Measurements from ENCODE around the gene DIS3L2. TPM values are rescaled to one million over a fixed set of nuclear protein-coding genes. Genes with fewer than 3 reads are reported as not detected.

The DIS3L2 gene
- total RNA-seq, 1 experiment from 2014 or later: 15.8 TPM

- Histone ChIP-seq H3K27me3 (ENCODE audit: low read length) (no peaks in the 10 kb centered on the region), H3K9ac (ENCODE audit: low read length) (no peak overlapping the region), H2AFZ (ENCODE audit: low read length) (no peak overlapping the region), H4K20me1 (ENCODE audit: insufficient read depth, low read depth, low read length) (no peaks in the 10 kb centered on the region), H3K9me3 (ENCODE audit: low read length) (no peaks in the 10 kb centered on the region), H3K27ac (ENCODE audit: low read length) (no peak overlapping the region), H3K79me2 (ENCODE audit: low read length) (no peaks in the 10 kb centered on the region), H3K36me3 (ENCODE audit: insufficient read depth, low read length) (no peaks in the 10 kb centered on the region), H3K4me1 (ENCODE audit: low read length) (no peaks in the 10 kb centered on the region), H3K4me3 (ENCODE audit: low read length) (no peak overlapping the region), H3K9me2 (replicated peaks; ENCODE audit: insufficient read depth, low read length) (no peaks in the 10 kb centered on the region), H3K4me2 (ENCODE audit: low read depth, low read length, poor library complexity, severe bottlenecking) (no peak overlapping the region)
- peak; percentile 17 for DNase-seq
Measured at GRCh38 chr2:232196802-232197201, 235.3 kb downstream of the DIS3L2 start.

GRCh38 chr2:232200195-232200594, 238.7 kb downstream of the DIS3L2 start:
- Histone ChIP-seq H3K4me1 (ENCODE audit: low read length) (no peaks in the 10 kb centered on the region), H3K79me2 (ENCODE audit: low read length) (no peaks in the 10 kb centered on the region), H2AFZ (ENCODE audit: low read length) (no peak overlapping the region), H3K9me3 (ENCODE audit: low read length) (no peaks in the 10 kb centered on the region), H4K20me1 (ENCODE audit: insufficient read depth, low read depth, low read length) (no peaks in the 10 kb centered on the region), H3K9me2 (replicated peaks; ENCODE audit: insufficient read depth, low read length) (no peaks in the 10 kb centered on the region), H3K36me3 (ENCODE audit: insufficient read depth, low read length) (no peaks in the 10 kb centered on the region), H3K4me2 (ENCODE audit: low read depth, low read length, poor library complexity, severe bottlenecking) (no peak overlapping the region), H3K27ac (ENCODE audit: low read length) (no peak overlapping the region), H3K4me3 (ENCODE audit: low read length) (no peak overlapping the region), H3K9ac (ENCODE audit: low read length) (no peak overlapping the region), H3K27me3 (ENCODE audit: low read length) (no peaks in the 10 kb centered on the region)
- no peak for DNase-seq

DNA sequence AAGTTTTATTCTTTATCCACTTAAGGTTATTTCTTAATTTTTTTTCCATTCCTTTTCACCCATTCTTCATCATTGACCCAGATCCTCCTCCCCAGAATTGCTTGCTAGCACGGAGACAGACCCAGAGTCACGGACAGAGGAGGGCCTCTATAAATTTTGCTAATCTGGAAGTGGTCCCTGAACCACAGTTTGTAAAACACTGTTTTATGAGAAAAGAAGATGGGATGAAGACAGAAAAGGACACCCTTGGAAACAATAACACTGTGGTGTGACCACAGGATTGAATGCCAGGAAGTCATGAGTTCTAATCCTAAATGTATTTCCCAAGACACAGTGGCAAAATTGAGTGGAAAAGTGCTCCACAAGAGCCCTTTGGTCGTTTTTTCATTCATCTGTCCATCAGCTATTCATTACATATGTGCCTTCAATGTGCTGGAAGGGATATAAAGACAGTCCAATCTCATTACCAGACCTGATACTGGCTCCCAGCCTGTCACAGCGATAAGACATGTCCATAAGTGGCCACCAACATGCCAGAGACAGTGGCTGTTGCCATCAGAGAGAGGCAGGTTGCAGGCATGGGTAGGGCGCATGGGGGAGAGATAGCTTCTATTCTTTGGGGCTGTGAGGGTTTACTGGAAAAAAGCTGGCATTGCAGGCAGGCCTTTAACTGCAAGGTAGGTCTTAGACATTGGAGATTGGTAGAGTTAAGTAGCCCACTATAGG, 241.8 kb downstream of the DIS3L2 start:
- no peak overlapping the region for H2AFZ ChIP-seq (ENCODE audit: low read length)
- H3K79me2 ChIP-seq (ENCODE audit: low read length): no peaks in the 10 kb centered on the region
- H3K4me2 ChIP-seq (ENCODE audit: low read depth, low read length, poor library complexity, severe bottlenecking): no peak overlapping the region
- H3K9ac ChIP-seq (ENCODE audit: low read length): no peak overlapping the region
- DNase-seq: no peak
- no peaks in the 10 kb centered on the region for H4K20me1 ChIP-seq (ENCODE audit: insufficient read depth, low read depth, low read length)
- H3K9me3 ChIP-seq (ENCODE audit: low read length): no peaks in the 10 kb centered on the region
- no peaks in the 10 kb centered on the region for H3K9me2 ChIP-seq (replicated peaks; ENCODE audit: insufficient read depth, low read length)
- H3K36me3 ChIP-seq (ENCODE audit: insufficient read depth, low read length): no peaks in the 10 kb centered on the region
- no peaks in the 10 kb centered on the region for H3K27me3 ChIP-seq (ENCODE audit: low read length)
- H3K4me3 ChIP-seq (ENCODE audit: low read length): no peak overlapping the region
- no peaks in the 10 kb centered on the region for H3K4me1 ChIP-seq (ENCODE audit: low read length)
- H3K27ac ChIP-seq (ENCODE audit: low read length): no peak overlapping the region

DNA sequence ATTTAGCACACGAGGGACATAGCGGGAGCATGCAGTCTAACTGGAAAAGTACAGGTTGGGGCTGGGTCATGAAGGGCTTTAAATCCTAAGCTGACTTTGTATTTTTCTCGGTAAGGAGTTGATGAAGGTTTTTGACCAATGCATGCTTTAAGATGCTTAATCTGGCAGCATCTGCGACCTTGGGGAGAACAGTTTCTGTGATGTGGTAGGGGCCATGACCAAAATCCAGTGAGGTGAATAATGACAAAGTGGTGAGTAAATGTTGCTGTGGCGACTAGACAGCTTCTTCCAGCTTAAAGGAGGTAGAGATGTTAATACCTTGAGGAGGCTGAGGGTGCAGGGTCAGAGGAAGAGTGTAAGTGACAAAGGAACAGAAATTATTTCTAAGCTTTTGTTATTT, 242.4 kb downstream of the DIS3L2 start:
- Histone ChIP-seq H4K20me1 (ENCODE audit: insufficient read depth, low read depth, low read length) (no peaks in the 10 kb centered on the region), H3K79me2 (ENCODE audit: low read length) (no peaks in the 10 kb centered on the region), H3K9ac (ENCODE audit: low read length) (no peak overlapping the region), H3K36me3 (ENCODE audit: insufficient read depth, low read length) (no peaks in the 10 kb centered on the region), H3K4me1 (ENCODE audit: low read length) (no peaks in the 10 kb centered on the region), H3K4me3 (ENCODE audit: low read length) (no peak overlapping the region), H3K9me3 (ENCODE audit: low read length) (no peaks in the 10 kb centered on the region), H3K27me3 (ENCODE audit: low read length) (no peaks in the 10 kb centered on the region), H2AFZ (ENCODE audit: low read length) (no peak overlapping the region), H3K9me2 (replicated peaks; ENCODE audit: insufficient read depth, low read length) (no peaks in the 10 kb centered on the region), H3K4me2 (ENCODE audit: low read depth, low read length, poor library complexity, severe bottlenecking) (no peak overlapping the region), H3K27ac (ENCODE audit: low read length) (no peak overlapping the region)
- DNase-seq: no peak

GRCh38 chr2:232204457-232204931, 243.0 kb downstream of the DIS3L2 start:
- H3K79me2 ChIP-seq (ENCODE audit: low read length): no peaks in the 10 kb centered on the region
- H3K9me3 ChIP-seq (ENCODE audit: low read length): no peaks in the 10 kb centered on the region
- no peaks in the 10 kb centered on the region for H4K20me1 ChIP-seq (ENCODE audit: insufficient read depth, low read depth, low read length)
- H3K4me2 ChIP-seq (ENCODE audit: low read depth, low read length, poor library complexity, severe bottlenecking): no peak overlapping the region
- no peak overlapping the region for H3K9ac ChIP-seq (ENCODE audit: low read length)
- no peak overlapping the region for H3K27ac ChIP-seq (ENCODE audit: low read length)
- no peak overlapping the region for H3K4me3 ChIP-seq (ENCODE audit: low read length)
- H2AFZ ChIP-seq (ENCODE audit: low read length): no peak overlapping the region
- H3K36me3 ChIP-seq (ENCODE audit: insufficient read depth, low read length): no peaks in the 10 kb centered on the region
- DNase-seq: no peak
- no peaks in the 10 kb centered on the region for H3K4me1 ChIP-seq (ENCODE audit: low read length)
- H3K27me3 ChIP-seq (ENCODE audit: low read length): no peaks in the 10 kb centered on the region
- H3K9me2 ChIP-seq (replicated peaks; ENCODE audit: insufficient read depth, low read length): no peaks in the 10 kb centered on the region

- Histone ChIP-seq H3K4me3 (ENCODE audit: low read length) (no peak overlapping the region), H3K9ac (ENCODE audit: low read length) (no peak overlapping the region), H4K20me1 (ENCODE audit: insufficient read depth, low read depth, low read length) (no peaks in the 10 kb centered on the region), H3K4me2 (ENCODE audit: low read depth, low read length, poor library complexity, severe bottlenecking) (no peak overlapping the region), H3K79me2 (ENCODE audit: low read length) (no peaks in the 10 kb centered on the region), H3K27ac (ENCODE audit: low read length) (no peak overlapping the region), H3K27me3 (ENCODE audit: low read length) (no peaks in the 10 kb centered on the region), H3K4me1 (ENCODE audit: low read length) (peaks cover 5% of the 10 kb centered on the region), H3K9me2 (replicated peaks; ENCODE audit: insufficient read depth, low read length) (no peaks in the 10 kb centered on the region), H2AFZ (ENCODE audit: low read length) (no peak overlapping the region), H3K36me3 (ENCODE audit: insufficient read depth, low read length) (no peaks in the 10 kb centered on the region), H3K9me3 (ENCODE audit: low read length) (no peaks in the 10 kb centered on the region)
- no peak for DNase-seq
Measured at GRCh38 chr2:232207174-232207573, 245.7 kb downstream of the DIS3L2 start.

DNA sequence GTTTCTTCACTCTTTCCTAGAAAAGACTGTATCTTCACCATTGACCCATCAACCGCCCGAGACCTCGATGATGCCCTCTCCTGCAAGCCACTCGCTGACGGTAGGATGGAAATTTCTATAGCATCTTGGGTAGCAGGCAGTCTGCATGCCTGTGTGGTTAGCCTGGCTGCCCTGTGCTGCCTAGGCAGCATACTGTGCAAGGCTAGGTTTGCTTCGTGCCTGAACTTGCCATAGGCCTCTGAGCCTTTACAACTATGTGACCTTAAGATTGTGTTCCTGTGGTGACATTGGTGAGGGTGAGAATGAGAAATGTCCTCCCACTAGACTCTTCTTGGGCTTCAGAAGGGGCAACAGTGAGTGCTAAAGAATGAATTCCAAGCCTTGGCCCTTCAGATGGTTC, 248.8 kb downstream of the DIS3L2 start:
- Histone ChIP-seq H3K27me3 (ENCODE audit: low read length) (no peaks in the 10 kb centered on the region), H3K79me2 (ENCODE audit: low read length) (no peaks in the 10 kb centered on the region), H2AFZ (ENCODE audit: low read length) (no peak overlapping the region), H3K9me3 (ENCODE audit: low read length) (no peaks in the 10 kb centered on the region), H3K4me2 (ENCODE audit: low read depth, low read length, poor library complexity, severe bottlenecking) (no peak overlapping the region), H3K27ac (ENCODE audit: low read length) (no peak overlapping the region), H3K4me1 (ENCODE audit: low read length) (peaks cover 9% of the 10 kb centered on the region), H3K4me3 (ENCODE audit: low read length) (no peak overlapping the region), H3K36me3 (ENCODE audit: insufficient read depth, low read length) (no peaks in the 10 kb centered on the region), H3K9me2 (replicated peaks; ENCODE audit: insufficient read depth, low read length) (no peaks in the 10 kb centered on the region), H4K20me1 (ENCODE audit: insufficient read depth, low read depth, low read length) (no peaks in the 10 kb centered on the region), H3K9ac (ENCODE audit: low read length) (no peak overlapping the region)
- DNase-seq: no peak

DNA sequence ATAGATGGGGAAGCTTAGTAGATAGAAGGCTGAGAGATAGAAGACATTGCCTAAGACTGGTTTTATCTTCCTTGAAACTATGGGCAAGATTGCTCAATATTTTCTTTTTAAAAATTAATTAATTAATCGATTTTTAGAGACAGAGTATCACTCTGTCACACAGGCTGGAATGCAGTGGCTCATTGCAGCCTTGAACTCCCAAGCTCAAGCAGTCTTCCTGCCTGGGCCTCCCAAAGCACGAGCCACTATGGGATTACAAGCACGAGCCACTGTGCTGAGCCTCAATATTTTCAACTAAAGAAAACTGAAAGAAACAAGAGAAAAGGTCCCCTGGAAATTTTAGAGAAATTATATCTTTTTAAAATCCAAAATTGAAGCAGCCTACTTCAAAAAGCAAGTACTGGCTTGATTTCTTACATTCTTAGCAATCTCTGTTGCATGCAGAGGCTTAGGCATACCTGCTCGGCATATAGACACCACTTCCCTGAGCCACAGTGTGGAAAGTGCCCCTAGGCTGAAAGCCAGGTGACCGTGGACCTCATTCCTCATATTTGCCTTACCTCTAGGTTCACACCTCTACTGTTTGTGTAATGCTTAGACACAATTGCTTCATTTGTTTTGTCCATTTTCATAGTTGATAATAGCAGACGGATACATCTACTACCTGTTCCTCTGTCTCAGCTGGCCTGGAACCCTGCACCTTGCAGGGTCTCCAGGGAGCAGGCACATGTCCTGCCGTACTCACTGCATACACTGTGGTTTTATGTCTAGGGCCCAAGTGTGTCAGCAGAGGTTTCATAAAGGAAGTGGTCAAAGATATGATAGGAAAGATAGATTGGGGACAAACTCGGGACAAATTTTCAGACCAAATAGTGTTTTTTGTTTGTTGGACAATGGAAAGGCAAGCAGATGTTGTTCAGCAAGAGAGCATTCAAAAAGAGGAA, 250.5 kb downstream of the DIS3L2 start:
- no peaks in the 10 kb centered on the region for H3K27me3 ChIP-seq (ENCODE audit: low read length)
- H3K27ac ChIP-seq (ENCODE audit: low read length): no peak overlapping the region
- no peaks in the 10 kb centered on the region for H3K9me3 ChIP-seq (ENCODE audit: low read length)
- H3K36me3 ChIP-seq (ENCODE audit: insufficient read depth, low read length): no peaks in the 10 kb centered on the region
- H4K20me1 ChIP-seq (ENCODE audit: insufficient read depth, low read depth, low read length): no peaks in the 10 kb centered on the region
- peaks cover 9% of the 10 kb centered on the region for H3K4me1 ChIP-seq (ENCODE audit: low read length)
- H3K4me3 ChIP-seq (ENCODE audit: low read length): no peak overlapping the region
- no peaks in the 10 kb centered on the region for H3K9me2 ChIP-seq (replicated peaks; ENCODE audit: insufficient read depth, low read length)
- H3K79me2 ChIP-seq (ENCODE audit: low read length): no peaks in the 10 kb centered on the region
- no peak overlapping the region for H2AFZ ChIP-seq (ENCODE audit: low read length)
- no peak overlapping the region for H3K9ac ChIP-seq (ENCODE audit: low read length)
- H3K4me2 ChIP-seq (ENCODE audit: low read depth, low read length, poor library complexity, severe bottlenecking): no peak overlapping the region
- no peak for DNase-seq

Data from Karpas-422 (cell line).